Nephron (organoid): Measurements from ENCODE around the gene WASHC4.

Experiments
- H3K27ac Mint-ChIP-seq, 3 experiments: 2 replicates each; pipeline ENCODE4 v1.8.0; 2020; ENCODE audit warnings: mixed read lengths in 3 of 3, mild to moderate bottlenecking in 2 of 3, moderate library complexity in 1 of 3
- H3K27me3 Mint-ChIP-seq: 2 replicates; pipeline ENCODE4 v1.8.0; 2021; ENCODE audit warnings: low read depth, mild to moderate bottlenecking, moderate library complexity, mixed read lengths
- H3K36me3 Mint-ChIP-seq: 2 replicates; pipeline ENCODE4 v1.8.0; 2020; ENCODE audit warnings: low read depth, mixed read lengths
- H3K4me1 Mint-ChIP-seq: 2 replicates; pipeline ENCODE4 v1.8.0; 2020; ENCODE audit warnings: mixed read lengths
- H3K4me3 Mint-ChIP-seq, 3 experiments: 2 replicates each; pipeline ENCODE4 v1.8.0; 2020; ENCODE audit warnings: mild to moderate bottlenecking in 3 of 3, mixed read lengths in 3 of 3, moderate library complexity in 2 of 3
- H3K9me3 Mint-ChIP-seq: 2 replicates; pipeline ENCODE4 v1.8.0; 2020; ENCODE audit warnings: mixed read lengths
- CTCF ChIP-seq, 3 experiments: fragments of 200-600 bp; sonication (generic); IDR thresholded peaks; one replicate each; pipeline ENCODE4 v1.5.0; 2021; ENCODE audit warnings: antibody characterized with exemption in 3 of 3; ENCODE audit not compliant: unreplicated experiment in 3 of 3

Gene WASHC4

GRCh38 chr12:105069936-105070702 lies 37.4 kb upstream of the WASHC4 start:
- H3K9me3 Mint-ChIP-seq = no peaks in the 10 kb centered on the region
- H3K27me3 Mint-ChIP-seq = no peaks in the 10 kb centered on the region
- no peaks in the 10 kb centered on the region for H3K36me3 Mint-ChIP-seq
- H3K27ac Mint-ChIP-seq = no peak overlapping the region
- H3K4me1 Mint-ChIP-seq = peaks cover 7% of the 10 kb centered on the region
- TF ChIP-seq CTCF (IDR thresholded peaks at IDR 0.05; ENCODE audit: unreplicated experiment in 3 of 3) = no peak
- H3K4me3 Mint-ChIP-seq = no peak overlapping the region

GRCh38 chr12:105071981-105072380 lies 35.5 kb upstream of the WASHC4 start:
- no peak overlapping the region for H3K27ac Mint-ChIP-seq
- H3K4me1 Mint-ChIP-seq = peaks cover 7% of the 10 kb centered on the region
- no peaks in the 10 kb centered on the region for H3K36me3 Mint-ChIP-seq
- H3K4me3 Mint-ChIP-seq = no peak overlapping the region
- TF ChIP-seq CTCF (IDR thresholded peaks at IDR 0.05; ENCODE audit: unreplicated experiment in 3 of 3) = no peak
- H3K9me3 Mint-ChIP-seq = no peaks in the 10 kb centered on the region
- H3K27me3 Mint-ChIP-seq = no peaks in the 10 kb centered on the region

GRCh38 chr12:105072888-105073488 lies 34.5 kb upstream of the WASHC4 start:
- peaks cover 4% of the 10 kb centered on the region for H3K27me3 Mint-ChIP-seq
- H3K9me3 Mint-ChIP-seq = no peaks in the 10 kb centered on the region
- H3K4me1 Mint-ChIP-seq = no peaks in the 10 kb centered on the region
- no peaks in the 10 kb centered on the region for H3K36me3 Mint-ChIP-seq
- TF ChIP-seq CTCF (IDR thresholded peaks at IDR 0.05; ENCODE audit: unreplicated experiment in 3 of 3) = no peak
- no peak overlapping the region for H3K4me3 Mint-ChIP-seq
- no peak overlapping the region for H3K27ac Mint-ChIP-seq

GRCh38 chr12:105076098-105076497 lies 31.4 kb upstream of the WASHC4 start:
- Mint-ChIP-seq H3K36me3 (no peaks in the 10 kb centered on the region), H3K9me3 (no peaks in the 10 kb centered on the region), H3K4me3 (no peak overlapping the region), H3K27ac (no peak overlapping the region), H3K27me3 (peaks cover 9% of the 10 kb centered on the region), H3K4me1 (no peaks in the 10 kb centered on the region)
- TF ChIP-seq CTCF (IDR thresholded peaks at IDR 0.05; ENCODE audit: unreplicated experiment in 3 of 3) = no peak

GRCh38 chr12:105076913-105077312 lies 30.6 kb upstream of the WASHC4 start:
- no peak for TF ChIP-seq CTCF (IDR thresholded peaks at IDR 0.05; ENCODE audit: unreplicated experiment in 3 of 3)
- H3K27me3 Mint-ChIP-seq = peaks cover 12% of the 10 kb centered on the region
- H3K27ac Mint-ChIP-seq = no peak overlapping the region
- no peak overlapping the region for H3K4me3 Mint-ChIP-seq
- no peaks in the 10 kb centered on the region for H3K36me3 Mint-ChIP-seq
- H3K9me3 Mint-ChIP-seq = no peaks in the 10 kb centered on the region
- H3K4me1 Mint-ChIP-seq = no peaks in the 10 kb centered on the region

GRCh38 chr12:105077435-105077834 lies 30.1 kb upstream of the WASHC4 start:
- TF ChIP-seq CTCF (IDR thresholded peaks at IDR 0.05; ENCODE audit: unreplicated experiment in 3 of 3) = no peak
- H3K4me1 Mint-ChIP-seq = no peaks in the 10 kb centered on the region
- H3K9me3 Mint-ChIP-seq = no peaks in the 10 kb centered on the region
- H3K27me3 Mint-ChIP-seq = peaks cover 17% of the 10 kb centered on the region
- no peak overlapping the region for H3K4me3 Mint-ChIP-seq
- no peak overlapping the region for H3K27ac Mint-ChIP-seq
- H3K36me3 Mint-ChIP-seq = no peaks in the 10 kb centered on the region
